Measurements from ENCODE around the gene SNORC.
"Not testable (repeated sequence)": the region's sequence is repeated elsewhere in the genome, so short reads cannot be mapped to it uniquely, and the experiment has no call there.

Gene SNORC

DNA sequence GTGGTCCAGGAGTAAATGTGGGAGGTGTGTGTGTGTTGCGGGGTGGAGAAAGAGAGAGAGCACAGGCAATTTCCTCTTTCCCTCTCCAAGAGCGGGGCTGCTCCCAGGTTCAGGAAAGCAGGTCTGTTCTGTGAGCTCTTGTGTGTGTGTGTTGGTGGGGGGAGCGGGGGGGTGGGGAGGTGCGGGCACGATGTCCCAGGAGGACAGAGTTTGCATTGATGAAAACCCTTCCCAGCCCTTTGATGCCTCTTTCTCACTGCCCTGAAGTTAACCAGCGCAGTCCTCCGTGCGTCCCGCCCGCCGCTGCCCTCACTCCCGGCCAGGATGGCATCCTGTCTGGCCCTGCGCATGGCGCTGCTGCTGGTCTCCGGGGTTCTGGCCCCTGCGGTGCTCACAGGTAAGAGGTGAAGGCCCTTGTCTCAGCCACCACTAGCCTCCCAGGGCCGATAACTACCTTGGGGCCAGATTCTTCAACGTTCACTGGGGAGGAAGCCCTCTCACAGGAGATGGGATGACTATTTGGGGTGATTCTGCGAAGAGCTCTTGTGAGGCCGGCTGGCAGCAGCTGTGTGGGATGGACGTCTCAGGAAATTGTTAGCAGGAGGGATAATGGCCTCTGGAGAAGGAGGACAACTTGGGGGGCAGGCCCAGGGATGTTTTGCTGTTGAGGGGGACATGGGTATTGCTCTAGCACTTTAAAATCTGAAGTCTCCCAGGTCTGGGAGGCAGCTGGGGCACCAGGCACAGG lies at the start of gene SNORC:
TSS of gene SNORC (plus strand) at position 247 of the 748 bp plus-strand sequence. CDS start at position 325, 78 bp downstream.
- DNase-seq (ENCODE audit: low read depth), result no peak

GRCh38 chr2:232829988-232830387 lies 40.1 kb upstream of the SNORC start:
- DNase-seq (ENCODE audit: low read depth), result no peak

DNA sequence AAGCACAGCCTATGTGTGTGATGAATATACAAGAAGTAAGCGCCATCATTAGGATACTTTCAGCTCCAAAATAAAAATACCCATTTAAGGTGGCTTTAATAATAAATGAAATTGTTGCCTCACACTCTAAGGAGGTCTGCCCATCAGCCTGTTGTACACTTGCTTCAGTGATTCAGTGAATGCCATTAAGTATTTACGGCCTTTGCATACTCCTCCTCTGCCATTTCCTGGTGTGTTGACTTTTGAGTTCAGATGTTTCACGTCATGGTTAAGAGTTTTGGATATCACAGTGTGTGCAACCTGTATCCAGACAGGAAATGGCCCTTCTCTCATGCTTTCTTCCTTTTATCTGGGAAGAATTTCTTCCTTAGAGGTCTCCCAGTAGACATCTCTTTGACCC lies 38.6 kb upstream of the SNORC start:
- DNase-seq (ENCODE audit: low read depth), result no peak

DNA sequence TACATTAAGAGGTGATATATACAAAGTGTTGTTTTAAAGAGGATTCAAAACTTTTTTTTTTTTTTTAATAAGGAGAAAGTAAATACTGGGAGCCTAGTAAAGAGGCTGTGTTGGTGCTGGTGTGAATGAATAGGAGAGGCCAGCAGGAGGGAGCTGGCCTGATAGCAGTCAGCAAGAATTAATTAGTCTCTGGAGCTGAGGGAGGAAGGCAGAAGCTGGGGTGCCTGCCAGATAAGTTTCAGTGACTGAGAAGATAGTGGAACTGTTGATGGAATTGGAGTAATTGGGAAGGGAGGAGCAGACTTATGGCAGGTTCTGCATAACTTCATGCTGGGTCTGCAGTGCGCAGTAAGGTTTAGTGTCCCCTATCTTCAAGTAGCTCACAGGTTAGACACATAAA lies 36.2 kb upstream of the SNORC start:
- no peak for DNase-seq (ENCODE audit: low read depth)

DNA sequence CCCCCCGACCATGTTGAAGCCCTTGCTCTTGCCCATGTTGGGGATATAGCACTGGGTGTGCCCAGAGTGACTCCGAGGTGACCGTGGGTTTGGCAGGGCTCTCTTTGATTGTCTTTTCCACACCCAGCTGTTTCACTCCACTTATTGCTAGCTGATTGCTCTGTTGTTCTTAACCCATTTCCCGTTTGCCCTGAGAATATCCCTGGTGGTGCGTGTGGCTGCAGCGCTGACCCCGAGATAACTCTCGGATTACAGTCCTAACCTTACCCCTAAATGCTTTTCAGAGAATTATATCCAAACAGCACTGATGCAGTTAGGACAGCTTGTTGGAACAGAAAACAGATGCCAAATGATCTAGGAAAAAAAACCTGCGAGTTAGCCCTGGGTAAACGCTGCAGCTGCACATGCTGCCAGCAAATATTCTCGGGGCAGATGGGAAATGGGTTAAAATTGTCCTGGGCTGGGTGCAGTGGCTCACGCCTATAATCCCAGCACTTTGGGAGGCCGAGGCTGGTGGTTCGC lies 34.3 kb upstream of the SNORC start:
- no peak for DNase-seq (ENCODE audit: low read depth)

DNA sequence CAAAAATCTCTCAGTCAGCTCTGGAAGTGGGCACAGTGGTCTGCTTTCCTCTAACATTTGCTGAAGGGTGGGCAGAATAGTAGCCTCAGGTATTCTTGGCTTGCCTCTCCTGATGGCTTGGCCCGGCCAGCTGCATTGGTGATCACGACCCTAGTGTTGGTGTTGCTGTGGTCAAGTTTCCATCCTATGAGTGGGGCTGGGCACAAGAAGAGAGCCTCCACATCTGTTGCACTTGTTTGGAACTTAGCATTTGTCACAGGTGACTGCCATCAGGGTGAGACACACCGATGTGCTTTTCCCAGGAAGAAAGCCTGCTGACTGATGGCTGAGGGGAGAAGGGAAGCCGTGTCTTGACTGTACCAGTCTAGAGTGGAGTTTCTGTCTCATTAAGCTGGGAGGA lies 33.1 kb upstream of the SNORC start:
- no peak for DNase-seq (ENCODE audit: low read depth)

DNA sequence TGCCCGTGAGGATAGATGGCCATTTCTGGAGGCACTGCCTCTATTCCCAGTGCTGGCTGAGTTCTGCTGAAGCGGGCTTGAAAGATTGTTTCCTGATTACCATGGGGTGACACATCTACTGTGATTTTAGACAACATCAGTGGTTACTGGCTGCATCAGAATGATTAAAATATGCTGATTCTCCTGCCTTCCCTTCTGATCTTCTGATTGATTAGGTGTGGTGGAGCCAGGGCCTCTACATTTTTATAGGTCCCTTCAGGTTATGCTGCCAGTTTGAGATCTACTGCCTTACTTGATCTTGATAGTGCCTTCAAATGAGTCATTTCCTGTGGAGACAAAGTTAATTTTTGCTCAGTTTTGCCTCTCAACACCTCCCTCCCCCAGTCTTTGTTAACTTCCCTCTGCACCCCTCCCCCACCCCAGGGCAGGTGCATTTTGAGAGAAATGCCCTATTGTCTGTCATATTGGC lies 31.6 kb upstream of the SNORC start:
- peak; percentile 52 for DNase-seq (ENCODE audit: low read depth)

GRCh38 chr2:232839411-232840079 lies 30.5 kb upstream of the SNORC start:
- no peak for DNase-seq (ENCODE audit: low read depth)

- no peak for DNase-seq (ENCODE audit: low read depth)
These were observed 27.4 kb upstream of the SNORC start for GRCh38 chr2:232842689-232843088.

GRCh38 chr2:232843834-232844233 lies 26.2 kb upstream of the SNORC start:
- no peak for DNase-seq (ENCODE audit: low read depth)

GRCh38 chr2:232846055-232846454 lies 24.0 kb upstream of the SNORC start:
- DNase-seq (ENCODE audit: low read depth), result no peak

DNA sequence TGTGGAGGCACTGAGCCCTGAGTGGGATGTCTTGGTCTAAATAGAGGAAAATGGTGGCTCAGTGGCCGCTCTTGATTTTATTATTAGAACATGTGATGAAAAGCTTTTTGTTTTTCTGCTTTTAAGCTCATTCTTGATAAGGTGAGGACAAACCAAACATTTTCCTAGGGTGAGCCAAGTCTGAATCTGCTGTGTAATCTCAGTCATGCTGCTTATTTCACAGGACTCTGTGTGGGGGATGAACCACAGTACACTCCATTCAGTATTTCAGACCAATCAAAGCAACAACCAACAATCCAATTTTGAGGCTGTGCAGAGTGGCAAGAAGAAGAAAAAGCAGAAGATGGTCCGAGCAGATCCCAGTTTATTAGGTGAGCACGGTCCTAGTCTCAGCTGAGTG lies 20.0 kb upstream of the SNORC start:
- DNase-seq (ENCODE audit: low read depth), result no peak

DNA sequence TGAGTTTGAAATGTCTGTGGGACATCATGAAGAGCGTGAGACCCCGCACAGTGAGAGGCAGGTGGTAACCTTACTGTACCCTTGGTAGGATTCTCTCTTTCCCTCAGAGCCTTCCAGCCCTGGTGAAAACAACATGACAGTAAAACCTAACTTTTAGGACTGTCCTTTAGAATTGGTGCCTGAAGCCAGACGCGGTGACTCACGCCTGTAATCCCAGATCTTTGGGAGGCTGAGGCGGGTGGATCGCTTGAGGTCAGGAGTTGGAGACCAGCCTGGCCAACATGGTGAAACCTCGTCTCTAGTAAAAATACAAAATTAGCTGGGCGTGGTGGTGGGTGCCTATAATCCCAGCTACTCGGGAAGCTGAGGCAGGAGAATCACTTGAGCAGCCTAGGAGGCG lies 18.0 kb upstream of the SNORC start:
- DNase-seq (ENCODE audit: low read depth), result not testable (repeated sequence)

GRCh38 chr2:232852676-232853075 lies 17.4 kb upstream of the SNORC start:
- no peak for DNase-seq (ENCODE audit: low read depth)

- no peak for DNase-seq (ENCODE audit: low read depth)
These were observed 16.0 kb upstream of the SNORC start for GRCh38 chr2:232854082-232854481.

DNA sequence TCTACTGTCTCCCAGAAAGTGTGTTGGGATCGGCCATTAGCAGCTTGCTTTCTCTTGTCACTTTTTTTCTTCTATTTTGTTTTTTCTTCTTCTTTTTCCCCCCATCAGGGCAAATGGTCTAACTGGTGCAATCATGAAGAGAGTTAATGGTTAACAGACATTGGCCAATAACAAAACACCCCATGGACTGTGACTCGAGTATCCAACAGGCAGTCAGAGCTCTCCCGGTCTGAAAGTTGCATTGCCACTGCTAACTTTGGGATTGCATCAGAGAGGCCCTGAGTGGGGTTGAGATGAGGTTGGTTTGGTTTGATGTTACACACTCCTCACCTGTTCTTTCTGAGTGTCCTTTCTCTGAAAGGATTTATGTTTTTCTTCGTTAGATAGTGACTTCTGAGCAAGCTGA lies 12.9 kb upstream of the SNORC start:
- DNase-seq (ENCODE audit: low read depth), result no peak

DNA sequence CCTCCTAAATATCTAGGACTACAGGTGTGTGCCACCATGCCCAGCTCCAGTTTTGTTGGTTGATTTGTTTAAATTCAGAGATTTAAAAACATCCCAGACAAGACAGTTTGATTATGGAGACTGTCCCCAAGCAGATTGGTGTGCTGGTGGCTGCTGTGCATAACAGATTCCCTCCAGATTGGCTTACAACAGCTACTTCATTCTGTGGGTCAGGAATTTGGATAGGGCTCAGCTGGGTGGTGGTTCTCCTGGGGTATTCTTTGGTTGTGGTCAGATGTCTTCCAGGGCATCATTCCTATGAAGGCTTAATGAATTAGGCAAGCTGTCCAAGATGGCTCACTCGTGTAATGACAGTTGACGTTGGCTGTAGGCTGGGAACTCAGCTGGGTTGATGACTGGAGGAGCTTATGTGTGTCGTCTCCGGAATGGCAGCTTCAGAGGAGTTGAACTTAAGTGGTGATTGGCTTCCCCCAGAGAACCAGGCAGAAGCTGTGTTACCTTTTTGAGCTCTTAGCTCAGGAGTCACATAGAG lies 10.6 kb upstream of the SNORC start:
- no peak for DNase-seq (ENCODE audit: low read depth)

DNA sequence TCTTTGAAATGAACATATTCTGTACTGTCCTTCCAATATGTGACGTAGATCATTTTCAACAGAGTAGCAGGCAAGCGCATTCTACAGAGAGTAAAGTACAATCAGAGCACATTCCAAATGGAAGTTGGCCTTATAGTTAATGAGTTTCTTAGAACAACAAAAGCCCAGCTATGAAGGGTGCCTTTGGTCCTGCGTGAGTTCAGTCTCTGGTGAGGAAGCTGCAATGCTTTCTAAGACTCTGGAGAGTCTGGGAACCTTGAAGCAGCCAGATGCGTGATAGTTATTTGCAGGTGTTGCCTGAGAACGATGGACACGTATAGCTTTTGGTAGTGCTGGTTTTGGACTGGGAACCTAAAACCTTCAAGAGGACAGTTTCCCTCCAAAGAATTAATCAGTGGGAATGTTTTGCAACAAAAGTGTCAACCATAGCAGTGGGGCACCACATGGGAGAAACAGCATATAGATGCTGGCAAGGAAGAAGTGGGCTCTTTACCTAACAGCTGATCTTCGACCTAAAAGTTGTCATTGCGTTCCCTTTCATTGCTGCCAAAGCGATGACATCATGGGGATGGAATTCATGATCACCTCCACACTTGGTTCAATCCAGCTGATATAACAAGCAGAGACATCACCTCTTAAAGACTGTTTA lies 9.3 kb upstream of the SNORC start:
- no peak for DNase-seq (ENCODE audit: low read depth)

GRCh38 chr2:232861353-232861752 lies 8.7 kb upstream of the SNORC start:
- no peak for DNase-seq (ENCODE audit: low read depth)

DNA sequence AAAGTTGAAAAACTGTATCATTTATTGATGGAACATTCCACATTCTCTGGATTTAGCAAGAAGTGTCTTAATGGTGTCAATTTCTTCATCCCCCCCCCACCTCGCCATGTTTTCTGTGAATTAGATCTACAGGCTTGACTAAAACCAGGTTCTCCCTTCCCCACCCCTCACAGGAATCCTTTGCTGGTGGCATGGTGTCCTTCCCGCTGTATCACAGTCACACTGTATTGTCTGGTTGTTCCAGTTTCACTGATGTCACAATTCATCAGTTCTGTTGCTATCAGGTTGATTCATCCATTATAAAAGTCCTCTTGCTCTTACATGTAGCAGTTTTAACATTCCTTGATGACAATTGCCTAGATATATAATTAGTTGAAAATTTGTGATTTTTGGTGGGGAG lies 6.1 kb upstream of the SNORC start:
- no peak for DNase-seq (ENCODE audit: low read depth)

DNA sequence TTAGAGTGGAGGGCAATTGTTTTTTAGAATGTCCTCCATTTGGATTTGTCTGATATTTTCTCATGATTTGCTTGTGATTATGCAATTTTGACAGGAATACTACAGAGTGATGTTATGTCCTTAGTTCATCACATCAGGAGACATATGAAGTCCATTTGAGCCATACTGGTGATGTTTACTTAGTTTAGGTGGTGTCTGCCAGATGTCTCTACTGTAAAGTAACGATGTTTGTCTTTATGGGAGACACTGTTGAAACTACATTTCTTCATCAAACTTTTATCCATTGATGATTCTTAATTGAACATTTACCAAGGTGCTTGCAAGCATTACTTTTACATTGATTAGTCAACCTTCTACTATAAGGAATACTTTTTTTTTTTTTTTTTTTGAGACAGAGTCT lies 4.9 kb upstream of the SNORC start:
- no peak for DNase-seq (ENCODE audit: low read depth)

GRCh38 chr2:232866104-232866503 lies 4.0 kb upstream of the SNORC start:
- DNase-seq (ENCODE audit: low read depth), result no peak
